Measurements from ENCODE around the gene USPL1. TPM values are rescaled to one million over a fixed set of nuclear protein-coding genes. Genes with fewer than 3 reads are reported as not detected.
A peak's percentile ranks its signal among the peaks of the same experiment; 100 is the strongest.

The USPL1 gene
- total RNA-seq (22.0 and 26.4 TPM in 2 replicates), polyA plus RNA-seq (9.5 and 9.7 TPM in 2 replicates)

DNA sequence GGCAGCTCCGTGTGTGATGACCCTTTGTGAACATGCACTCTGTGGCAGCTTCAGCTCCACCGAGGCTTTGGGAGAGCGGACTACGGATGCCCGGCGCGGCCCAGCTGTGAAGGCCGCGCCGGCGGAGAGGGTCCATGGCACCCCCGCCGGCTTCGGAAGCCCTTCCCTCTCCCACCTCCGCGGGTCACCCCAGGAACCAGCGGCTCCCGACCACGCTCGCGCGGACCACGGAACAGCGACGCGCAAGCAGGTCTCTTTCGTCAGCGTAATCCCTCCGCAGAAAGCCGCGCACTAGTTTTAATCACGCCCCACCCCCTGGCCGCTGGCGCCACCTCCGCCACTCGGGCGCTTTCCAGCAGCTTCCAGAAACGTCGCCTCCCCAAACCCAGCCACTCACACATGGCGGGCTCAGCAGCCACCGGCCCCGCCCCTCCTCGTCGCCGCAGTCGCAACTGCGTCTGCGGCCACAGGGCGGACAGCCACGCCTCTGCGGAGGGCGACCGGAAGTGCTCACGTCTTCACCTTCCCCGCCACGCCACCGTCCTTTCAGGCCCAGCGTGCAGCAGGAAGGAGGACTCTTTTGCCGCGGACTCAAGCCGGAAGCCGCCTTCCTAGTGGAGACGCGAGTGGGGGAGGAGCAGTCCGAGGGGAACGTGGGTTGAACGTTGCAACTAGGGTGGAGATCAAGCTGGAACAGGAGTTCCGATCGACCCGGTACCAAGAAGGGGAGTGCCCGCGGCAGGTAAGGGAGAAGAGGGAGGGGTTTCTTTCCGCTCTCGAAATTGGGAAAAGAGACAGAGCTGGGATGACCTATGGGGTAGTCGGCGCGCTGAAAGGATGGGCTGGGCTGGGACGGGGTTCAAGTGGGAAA, at the start of gene USPL1:
Gene USPL1 (plus strand): TSS at position 606 of the 871 bp plus-strand sequence. CDS start 3,221 bp downstream, outside the sequence.
- Histone ChIP-seq H3K27me3 (no peaks in the 10 kb centered on the region), H3K4me3 (peak within 1 kb of the TSS; percentile 35), H3K9me2 (replicated peaks; ENCODE audit: insufficient read depth) (no peaks in the 10 kb centered on the region), H3K27ac (peak within 1 kb of the TSS; percentile 99), H3K9me3 (ENCODE audit: low read depth) (no peaks in the 10 kb centered on the region), H3K36me3 (replicated peaks; ENCODE audit: insufficient read depth, low read depth) (no peaks in the 10 kb centered on the region), H3K4me1 (ENCODE audit: insufficient read depth) (peaks cover 13% of the 10 kb centered on the region), H2AFZ (peak within 1 kb of the TSS; percentile 74), H3K79me2 (peaks cover 77% of the 10 kb centered on the region), H4K20me1 (ENCODE audit: insufficient read depth, poor library complexity, severe bottlenecking) (no peaks in the 10 kb centered on the region), H3K4me2 (peak within 1 kb of the TSS; percentile 88)
- peak; percentile 99 for DNase-seq (ENCODE audit: low spot score)
- WGBS (ENCODE audit: low lambda C conversion rate, missing lambda C conversion rate) = 1% methylated on average over 66 of the region's 78 CpGs
- TF ChIP-seq, protein P1, sequence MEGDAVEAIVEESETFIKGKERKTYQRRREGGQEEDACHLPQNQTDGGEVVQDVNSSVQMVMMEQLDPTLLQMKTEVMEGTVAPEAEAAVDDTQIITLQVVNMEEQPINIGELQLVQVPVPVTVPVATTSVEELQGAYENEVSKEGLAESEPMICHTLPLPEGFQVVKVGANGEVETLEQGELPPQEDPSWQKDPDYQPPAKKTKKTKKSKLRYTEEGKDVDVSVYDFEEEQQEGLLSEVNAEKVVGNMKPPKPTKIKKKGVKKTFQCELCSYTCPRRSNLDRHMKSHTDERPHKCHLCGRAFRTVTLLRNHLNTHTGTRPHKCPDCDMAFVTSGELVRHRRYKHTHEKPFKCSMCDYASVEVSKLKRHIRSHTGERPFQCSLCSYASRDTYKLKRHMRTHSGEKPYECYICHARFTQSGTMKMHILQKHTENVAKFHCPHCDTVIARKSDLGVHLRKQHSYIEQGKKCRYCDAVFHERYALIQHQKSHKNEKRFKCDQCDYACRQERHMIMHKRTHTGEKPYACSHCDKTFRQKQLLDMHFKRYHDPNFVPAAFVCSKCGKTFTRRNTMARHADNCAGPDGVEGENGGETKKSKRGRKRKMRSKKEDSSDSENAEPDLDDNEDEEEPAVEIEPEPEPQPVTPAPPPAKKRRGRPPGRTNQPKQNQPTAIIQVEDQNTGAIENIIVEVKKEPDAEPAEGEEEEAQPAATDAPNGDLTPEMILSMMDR (IDR thresholded peaks at IDR 0.05; ENCODE audit: poor library complexity) = peak; percentile 10
- TF ChIP-seq EZH2phosphoT487 (IDR thresholded peaks at IDR 0.05; ENCODE audit: low read depth, severe bottlenecking, unreplicated experiment) (no peak), EZH2 (IDR thresholded peaks at IDR 0.05; ENCODE audit: borderline replicate concordance) (no peak)

DNA sequence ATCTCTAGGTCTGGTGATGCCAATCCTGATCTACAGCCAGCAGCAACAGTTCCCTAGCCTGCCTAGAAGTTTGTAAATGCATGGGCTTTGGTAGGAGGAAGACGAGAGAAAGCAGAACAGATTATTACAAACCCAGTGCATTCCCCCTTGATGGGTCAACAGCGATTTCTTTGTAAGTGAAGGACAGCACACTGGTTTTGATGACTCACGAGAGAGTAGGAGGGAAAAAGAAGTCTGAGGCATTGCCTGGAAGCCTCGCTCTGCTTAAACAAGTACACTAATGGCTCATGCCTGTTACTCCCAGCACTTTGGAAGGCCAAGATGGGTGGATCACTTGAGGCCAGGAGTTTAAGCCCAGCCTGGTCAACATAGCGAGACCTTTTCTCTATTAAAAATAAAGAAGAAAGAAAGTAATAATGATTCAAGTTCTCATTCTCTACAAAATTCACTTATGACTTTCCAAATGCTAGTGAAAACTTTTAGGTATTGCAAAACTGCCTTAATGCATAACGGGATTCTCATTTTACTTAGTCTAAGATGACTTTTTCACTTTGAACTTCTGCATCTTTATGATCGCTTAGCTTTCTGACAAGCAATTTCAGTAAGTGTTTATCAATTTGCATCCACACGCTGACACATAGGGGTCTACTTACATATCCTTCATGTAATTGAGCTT, 47.7 kb upstream of the USPL1 start:
- peak overlapping the region; percentile 20 for H3K27ac ChIP-seq
- TF ChIP-seq EZH2phosphoT487 (IDR thresholded peaks at IDR 0.05; ENCODE audit: low read depth, severe bottlenecking, unreplicated experiment) (no peak), EZH2 (IDR thresholded peaks at IDR 0.05; ENCODE audit: borderline replicate concordance) (no peak)
- TF ChIP-seq, protein P1 (IDR thresholded peaks at IDR 0.05; ENCODE audit: poor library complexity) = no peak

DNA sequence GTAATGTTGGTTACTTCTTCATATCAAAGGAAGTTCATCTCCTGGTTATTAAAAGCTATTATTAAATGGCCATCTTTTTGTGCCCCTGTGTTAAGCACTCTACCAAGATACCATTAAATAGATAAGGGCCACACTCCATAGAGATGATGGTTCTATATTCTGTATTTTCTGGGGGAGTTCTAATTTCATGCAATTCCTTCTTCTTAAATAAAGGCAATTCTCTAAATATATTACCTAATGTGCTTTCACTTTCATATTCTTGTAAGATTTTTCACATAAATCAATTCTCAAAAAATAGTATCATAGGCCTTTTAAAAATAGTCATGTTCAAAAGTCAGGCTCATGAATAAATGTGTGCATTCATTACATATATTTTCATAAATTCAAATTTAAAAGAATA, 47.0 kb upstream of the USPL1 start:
- DNase-seq (ENCODE audit: low spot score) = no peak
- Histone ChIP-seq H3K27me3 (no peaks in the 10 kb centered on the region), H3K36me3 (replicated peaks; ENCODE audit: insufficient read depth, low read depth) (no peaks in the 10 kb centered on the region), H2AFZ (no peak overlapping the region), H3K27ac (peak overlapping the region; percentile 20), H3K4me1 (ENCODE audit: insufficient read depth) (no peaks in the 10 kb centered on the region), H3K4me2 (no peak overlapping the region), H3K9me3 (ENCODE audit: low read depth) (no peaks in the 10 kb centered on the region), H3K4me3 (no peak overlapping the region), H3K79me2 (no peaks in the 10 kb centered on the region), H4K20me1 (ENCODE audit: insufficient read depth, poor library complexity, severe bottlenecking) (no peaks in the 10 kb centered on the region), H3K9me2 (replicated peaks; ENCODE audit: insufficient read depth) (no peaks in the 10 kb centered on the region)
- TF ChIP-seq EZH2 (IDR thresholded peaks at IDR 0.05; ENCODE audit: borderline replicate concordance) = no peak
- no peak for TF ChIP-seq EZH2phosphoT487 (IDR thresholded peaks at IDR 0.05; ENCODE audit: low read depth, severe bottlenecking, unreplicated experiment)
- TF ChIP-seq, protein P1 (IDR thresholded peaks at IDR 0.05; ENCODE audit: poor library complexity) = no peak

More for the DNA sequence above, 47.7 kb upstream of the USPL1 start:
- no peaks in the 10 kb centered on the region for H3K9me3 ChIP-seq (ENCODE audit: low read depth)
- no peak overlapping the region for H2AFZ ChIP-seq
- no peaks in the 10 kb centered on the region for H3K4me1 ChIP-seq (ENCODE audit: insufficient read depth)
- no peaks in the 10 kb centered on the region for H3K27me3 ChIP-seq
- H3K36me3 ChIP-seq (replicated peaks; ENCODE audit: insufficient read depth, low read depth) = no peaks in the 10 kb centered on the region
- no peaks in the 10 kb centered on the region for H3K79me2 ChIP-seq
- 49% methylated on average over 8 of the region's 8 CpGs for WGBS (ENCODE audit: low lambda C conversion rate, missing lambda C conversion rate)
- H3K9me2 ChIP-seq (replicated peaks; ENCODE audit: insufficient read depth) = no peaks in the 10 kb centered on the region
- peak; percentile 79 for DNase-seq (ENCODE audit: low spot score)
- H4K20me1 ChIP-seq (ENCODE audit: insufficient read depth, poor library complexity, severe bottlenecking) = no peaks in the 10 kb centered on the region
- H3K4me3 ChIP-seq = no peak overlapping the region
- H3K4me2 ChIP-seq = peak overlapping the region; percentile 36
